MCF 10A (cell line): Measurements from ENCODE around the gene RAP1GAP2. TPM values are rescaled to one million over a fixed set of nuclear protein-coding genes. Genes with fewer than 3 reads are reported as not detected.

Source experiments
- BruUV-seq: library from RNA; stranded (reverse); fragments of 400-500 nt; replicated peaks from 2 replicates; lab custom pipeline; 2021; lab: Mats Ljungman, UMichigan
- CTCF ChIA-PET: fragments of 300-600 bp; sonication (Branson Sonifier 250); formaldehyde crosslinking; extraction: SDS; loops from one replicate; lab custom pipeline; 2021; ENCODE audit warnings: antibody characterized with exemption, inconsistent platforms; lab: Yijun Ruan, JAX
- POLR2A ChIA-PET: fragments of 300-600, 350-650 bp; sonication (Branson Sonifier 250); formaldehyde crosslinking; extraction: SDS; loops from one replicate; lab custom pipeline; 2020; ENCODE audit warnings: antibody characterized with exemption, inconsistent platforms; lab: Yijun Ruan, JAX
- DNase-seq: peaks from one replicate; pipeline ENCODE4 v3.0.0-alpha.2; 2018; ENCODE audit not compliant: unreplicated experiment
- H3K27ac Mint-ChIP-seq: one replicate; pipeline ENCODE4 v1.8.0; 2022; ENCODE audit warnings: mild to moderate bottlenecking, low read depth, mixed read lengths; ENCODE audit not compliant: unreplicated experiment
- H3K27me3 Mint-ChIP-seq: one replicate; pipeline ENCODE4 v1.8.0; 2022; ENCODE audit warnings: mixed read lengths; ENCODE audit not compliant: insufficient read depth, unreplicated experiment
- H3K36me3 Mint-ChIP-seq: one replicate; pipeline ENCODE4 v1.8.0; 2022; ENCODE audit warnings: mild to moderate bottlenecking, moderate library complexity, mixed read lengths; ENCODE audit not compliant: insufficient read depth, unreplicated experiment
- H3K4me1 Mint-ChIP-seq: one replicate; pipeline ENCODE4 v1.8.0; 2022; ENCODE audit warnings: mixed read lengths; ENCODE audit not compliant: insufficient read depth, unreplicated experiment
- H3K4me3 Mint-ChIP-seq: one replicate; pipeline ENCODE4 v1.8.0; 2022; ENCODE audit warnings: mild to moderate bottlenecking, moderate library complexity, mixed read lengths; ENCODE audit not compliant: unreplicated experiment
- H3K9me3 Mint-ChIP-seq: one replicate; pipeline ENCODE4 v1.8.0; 2022; ENCODE audit warnings: mixed read lengths; ENCODE audit not compliant: unreplicated experiment
- intact Hi-C: fragments of 100-400 bp; cut with micrococcal nuclease; formaldehyde crosslinking; loops from 2 replicates; pipeline ENCODE4 v1.14.1; 2022
- total RNA-seq: library from RNA; stranded (reverse); gene quantifications from 2 replicates; pipeline ENCODE4 v1.2.3, GENCODE V29; 2022
- TF ChIP-seq, protein P1 (sequence below): fragments of 200-600 bp; IDR thresholded peaks from one replicate; pipeline ENCODE4 v1.8.0; 2022; ENCODE audit warnings: antibody characterized with exemption, mild to moderate bottlenecking; ENCODE audit not compliant: unreplicated experiment

The RAP1GAP2 gene
- total RNA-seq, 1 experiment from 2014 or later: 40.2 TPM

DNA sequence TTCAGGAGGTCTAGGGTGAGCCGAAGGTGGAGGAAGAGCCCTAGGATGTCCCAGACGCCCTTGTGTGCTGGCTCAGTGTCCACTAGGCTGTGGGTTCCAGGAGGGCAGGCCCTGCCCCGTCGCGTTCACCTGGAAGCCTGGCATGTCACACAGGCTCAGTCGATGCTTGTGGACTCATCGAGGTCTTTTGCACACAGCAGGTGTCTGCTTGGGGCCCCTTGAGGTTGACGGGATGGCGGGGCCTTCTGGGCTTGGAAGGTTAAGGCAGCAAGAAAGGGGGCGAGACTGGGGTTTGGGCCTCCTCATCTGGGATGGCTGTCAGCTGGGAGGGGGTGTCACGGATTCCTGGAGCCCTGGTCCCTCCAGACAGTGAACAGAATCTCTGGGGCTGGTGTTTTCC, 1.9 kb downstream of the RAP1GAP2 start:
- Mint-ChIP-seq H3K9me3 (no peaks in the 10 kb centered on the region), H3K4me1 (no peaks in the 10 kb centered on the region), H3K36me3 (no peaks in the 10 kb centered on the region), H3K27me3 (peaks cover 30% of the 10 kb centered on the region), H3K4me3 (no peak overlapping the region), H3K27ac (no peak overlapping the region)
- POLR2A ChIA-PET: no interaction called here
- CTCF ChIA-PET: no interaction called here
- TF ChIP-seq, protein P1, sequence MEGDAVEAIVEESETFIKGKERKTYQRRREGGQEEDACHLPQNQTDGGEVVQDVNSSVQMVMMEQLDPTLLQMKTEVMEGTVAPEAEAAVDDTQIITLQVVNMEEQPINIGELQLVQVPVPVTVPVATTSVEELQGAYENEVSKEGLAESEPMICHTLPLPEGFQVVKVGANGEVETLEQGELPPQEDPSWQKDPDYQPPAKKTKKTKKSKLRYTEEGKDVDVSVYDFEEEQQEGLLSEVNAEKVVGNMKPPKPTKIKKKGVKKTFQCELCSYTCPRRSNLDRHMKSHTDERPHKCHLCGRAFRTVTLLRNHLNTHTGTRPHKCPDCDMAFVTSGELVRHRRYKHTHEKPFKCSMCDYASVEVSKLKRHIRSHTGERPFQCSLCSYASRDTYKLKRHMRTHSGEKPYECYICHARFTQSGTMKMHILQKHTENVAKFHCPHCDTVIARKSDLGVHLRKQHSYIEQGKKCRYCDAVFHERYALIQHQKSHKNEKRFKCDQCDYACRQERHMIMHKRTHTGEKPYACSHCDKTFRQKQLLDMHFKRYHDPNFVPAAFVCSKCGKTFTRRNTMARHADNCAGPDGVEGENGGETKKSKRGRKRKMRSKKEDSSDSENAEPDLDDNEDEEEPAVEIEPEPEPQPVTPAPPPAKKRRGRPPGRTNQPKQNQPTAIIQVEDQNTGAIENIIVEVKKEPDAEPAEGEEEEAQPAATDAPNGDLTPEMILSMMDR: no peak
- no TSS peak for BruUV-seq
- intact Hi-C loops: no loop called here
- no peak for DNase-seq

DNA sequence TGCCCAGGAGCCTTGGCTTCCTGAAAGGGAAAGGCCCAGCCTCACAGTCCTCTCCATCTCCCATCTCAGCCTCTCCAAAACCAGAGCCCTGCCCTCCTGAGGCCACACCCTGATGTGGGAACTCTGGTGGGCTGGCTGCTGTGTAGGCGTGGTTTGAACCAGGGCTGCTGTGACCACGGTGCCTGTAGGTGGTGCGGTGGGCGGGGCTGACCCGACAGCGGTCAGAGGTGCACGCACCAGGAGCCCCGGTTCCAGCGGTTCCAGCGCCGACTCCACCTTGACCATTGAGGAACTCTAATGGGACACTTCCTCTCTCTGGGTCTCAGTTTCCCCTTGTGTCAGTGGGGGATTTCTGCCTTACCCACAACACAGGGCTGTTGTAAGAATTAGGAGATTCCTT, 2.4 kb downstream of the RAP1GAP2 start:
- CTCF ChIA-PET: no interaction called here

DNA sequence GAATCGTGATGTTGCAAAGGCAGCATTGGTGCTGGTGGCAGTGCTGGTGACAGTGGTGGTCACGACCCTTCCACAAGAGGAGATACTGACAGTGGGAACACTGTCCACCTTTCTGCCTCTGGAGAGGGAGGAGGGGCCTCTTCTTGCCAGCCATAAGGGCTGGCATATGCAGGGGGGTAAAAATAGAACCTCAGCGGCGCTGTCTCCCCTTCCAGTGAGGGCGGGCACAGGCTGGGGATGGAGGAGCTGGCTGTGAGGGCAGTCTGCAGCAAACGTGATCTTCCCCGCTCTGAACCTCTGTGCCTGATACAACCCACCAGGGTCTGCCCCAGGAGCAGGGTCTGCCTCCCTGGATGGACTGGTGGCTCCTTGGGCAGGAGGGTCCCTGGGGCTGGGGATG, 3.4 kb downstream of the RAP1GAP2 start:
- intact Hi-C loops: no loop called here
- Mint-ChIP-seq H3K27me3 (peaks cover 30% of the 10 kb centered on the region), H3K36me3 (no peaks in the 10 kb centered on the region), H3K4me1 (no peaks in the 10 kb centered on the region), H3K4me3 (no peak overlapping the region), H3K27ac (no peak overlapping the region), H3K9me3 (no peaks in the 10 kb centered on the region)
- CTCF ChIA-PET: no interaction called here
- DNase-seq: no peak
- BruUV-seq: no TSS peak
- TF ChIP-seq, protein P1: no peak
- POLR2A ChIA-PET: no interaction called here

More for the DNA sequence above, 2.4 kb downstream of the RAP1GAP2 start:
- Mint-ChIP-seq H3K4me3 (no peak overlapping the region), H3K4me1 (no peaks in the 10 kb centered on the region), H3K9me3 (no peaks in the 10 kb centered on the region), H3K36me3 (no peaks in the 10 kb centered on the region), H3K27ac (no peak overlapping the region), H3K27me3 (peaks cover 30% of the 10 kb centered on the region)
- no TSS peak for BruUV-seq
- POLR2A ChIA-PET: no interaction called here
- DNase-seq: no peak
- intact Hi-C loops: no loop called here
- TF ChIP-seq, protein P1: no peak

DNA sequence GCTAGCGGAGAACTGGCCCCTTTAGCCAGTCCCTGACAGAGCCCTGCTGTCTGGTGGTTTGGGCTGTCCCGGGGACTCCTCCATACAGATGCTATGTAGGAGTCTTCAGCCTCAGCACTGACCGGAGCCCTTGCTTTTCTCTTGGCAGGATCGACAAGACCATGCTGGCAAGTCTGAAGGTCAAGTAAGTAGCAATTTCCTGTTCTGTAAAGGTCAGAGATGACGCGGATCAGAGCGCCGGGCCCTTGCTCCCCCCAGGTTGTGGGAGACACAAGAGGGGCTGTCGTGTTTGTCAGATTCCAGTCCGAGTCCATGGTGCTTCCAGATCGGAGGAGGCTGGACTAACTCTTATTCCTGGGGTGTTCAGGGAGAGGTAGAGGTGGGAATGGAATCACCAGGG, 4.1 kb downstream of the RAP1GAP2 start:
- no peak for DNase-seq
- CTCF ChIA-PET: no interaction called here
- peaks cover 30% of the 10 kb centered on the region for H3K27me3 Mint-ChIP-seq
- TF ChIP-seq, protein P1: no peak
- no peak overlapping the region for H3K27ac Mint-ChIP-seq
- POLR2A ChIA-PET: no interaction called here
- no peak overlapping the region for H3K4me3 Mint-ChIP-seq
- BruUV-seq: no TSS peak
- no peaks in the 10 kb centered on the region for H3K4me1 Mint-ChIP-seq
- H3K9me3 Mint-ChIP-seq: no peaks in the 10 kb centered on the region
- no peaks in the 10 kb centered on the region for H3K36me3 Mint-ChIP-seq
- intact Hi-C loops: no loop called here
